AG09319 (cell line): ENCODE data around the gene TMIGD2.
"Not testable (repeated sequence)": the region's sequence is repeated elsewhere in the genome, so short reads cannot be mapped to it uniquely, and the experiment has no call there.

Experiments used
- DNase-seq: peaks from one replicate; pipeline ENCODE4 v3.0.0-alpha.2; 2010; ENCODE audit warnings: low read depth; ENCODE audit errors: extremely low read depth
- CTCF ChIP-seq: IDR thresholded peaks from 2 replicates; pipeline ENCODE4 v1.5.1; 2011; ENCODE audit warnings: low read depth, mild to moderate bottlenecking, inconsistent platforms, low read length, moderate library complexity

Gene TMIGD2

GRCh38 chr19:4292515-4292914, 9.7 kb downstream of the TMIGD2 start:
- DNase-seq = no peak
- TF ChIP-seq CTCF = no peak

- no peak for TF ChIP-seq CTCF
- no peak for DNase-seq
Observed at GRCh38 chr19:4291184-4291732, 10.9 kb downstream of the TMIGD2 start.

GRCh38 chr19:4288091-4288777, 14.0 kb downstream of the TMIGD2 start:
- no peak for TF ChIP-seq CTCF
- DNase-seq = no peak

GRCh38 chr19:4286141-4286540, 16.0 kb downstream of the TMIGD2 start:
- not testable (repeated sequence) for DNase-seq

- TF ChIP-seq CTCF = no peak
- DNase-seq = no peak
Observed at GRCh38 chr19:4284974-4285373, 17.2 kb downstream of the TMIGD2 start.

- DNase-seq = no peak
- no peak for TF ChIP-seq CTCF
Observed at GRCh38 chr19:4284176-4284958, 17.8 kb downstream of the TMIGD2 start.

- DNase-seq = no peak
- TF ChIP-seq CTCF = no peak
Observed at GRCh38 chr19:4279530-4280422, 22.4 kb downstream of the TMIGD2 start.
